ENCODE results near the gene FBXL17. TPM values are rescaled to one million over a fixed set of nuclear protein-coding genes. Genes with fewer than 3 reads are reported as not detected.

The FBXL17 gene
- total RNA-seq, 1 experiment from 2014 or later, result 5.3 TPM

GRCh38 chr5:107831612-107832395 lies 550.1 kb downstream of the FBXL17 start:
- Histone ChIP-seq H3K4me2 (ENCODE audit: insufficient read depth, insufficient read length, low read length) (no peak overlapping the region), H4K91ac (ENCODE audit: insufficient read length, low read depth, low read length) (no peak overlapping the region), H3K23me2 (ENCODE audit: insufficient read length, low read depth, low read length, poor library complexity, severe bottlenecking) (no peaks in the 10 kb centered on the region), H2BK12ac (ENCODE audit: insufficient read length, low read depth, low read length) (no peak overlapping the region), H3K14ac (ENCODE audit: insufficient read depth, low read length) (no peak overlapping the region), H2AK5ac (ENCODE audit: insufficient read length, low read length) (no peak overlapping the region), H3K9ac (ENCODE audit: extremely low read depth, insufficient read length, low read length) (no peak overlapping the region), H3K4me1 (ENCODE audit: insufficient read depth, low read length) (no peaks in the 10 kb centered on the region; the same call in 1 of the 2 replicates), H3K4ac (ENCODE audit: low read depth, low read length) (no peak overlapping the region), H3K9me3 (ENCODE audit: control insufficient read depth, low read depth, low read length) (no peaks in the 10 kb centered on the region), H3K18ac (ENCODE audit: insufficient read length, low read depth, low read length) (no peak overlapping the region), H4K20me1 (ENCODE audit: control insufficient read depth, insufficient read depth, insufficient read length) (no peaks in the 10 kb centered on the region), H4K8ac (replicated peaks; ENCODE audit: insufficient read length, low read depth, low read length) (no peak overlapping the region), H3K23ac (ENCODE audit: insufficient read length, low read depth, low read length) (no peak overlapping the region), H2BK20ac (ENCODE audit: low read depth, low read length, poor library complexity, severe bottlenecking) (no peak overlapping the region), H2BK15ac (ENCODE audit: low read depth, low read length) (no peak overlapping the region), H2AFZ (ENCODE audit: low read length) (no peak overlapping the region), H2BK5ac (ENCODE audit: insufficient read length, low read length) (no peak overlapping the region), H3K79me1 (ENCODE audit: insufficient read depth, low read depth, low read length, poor library complexity, severe bottlenecking) (no peaks in the 10 kb centered on the region), H3K27me3 (ENCODE audit: insufficient read depth, low read length) (no peaks in the 10 kb centered on the region), H3K79me2 (ENCODE audit: insufficient read depth, low read length) (no peaks in the 10 kb centered on the region), H3K27ac (ENCODE audit: insufficient read length, low read depth, low read length) (no peak overlapping the region), H4K5ac (ENCODE audit: insufficient read length, low read depth, low read length) (no peak overlapping the region), H2BK120ac (ENCODE audit: low read depth, low read length, poor library complexity, severe bottlenecking) (no peak overlapping the region), H3T11ph (ENCODE audit: low read length) (no peak overlapping the region), H3K56ac (ENCODE audit: insufficient read length, low read depth, low read length) (no peak overlapping the region)
- H3K27me3 Mint-ChIP-seq (ENCODE audit: low read depth), result no peaks in the 10 kb centered on the region; the same call in 1 of the 2 replicates
- H3K9me3 Mint-ChIP-seq, result no peaks in the 10 kb centered on the region
- no peaks in the 10 kb centered on the region; a peak in 1 of 7 replicates for H3K36me3 Mint-ChIP-seq (ENCODE audit: insufficient read depth in 1 of 3, low read depth in 3 of 3)
- no peak overlapping the region for H3K4me3 Mint-ChIP-seq
- TF ChIP-seq, protein P1, sequence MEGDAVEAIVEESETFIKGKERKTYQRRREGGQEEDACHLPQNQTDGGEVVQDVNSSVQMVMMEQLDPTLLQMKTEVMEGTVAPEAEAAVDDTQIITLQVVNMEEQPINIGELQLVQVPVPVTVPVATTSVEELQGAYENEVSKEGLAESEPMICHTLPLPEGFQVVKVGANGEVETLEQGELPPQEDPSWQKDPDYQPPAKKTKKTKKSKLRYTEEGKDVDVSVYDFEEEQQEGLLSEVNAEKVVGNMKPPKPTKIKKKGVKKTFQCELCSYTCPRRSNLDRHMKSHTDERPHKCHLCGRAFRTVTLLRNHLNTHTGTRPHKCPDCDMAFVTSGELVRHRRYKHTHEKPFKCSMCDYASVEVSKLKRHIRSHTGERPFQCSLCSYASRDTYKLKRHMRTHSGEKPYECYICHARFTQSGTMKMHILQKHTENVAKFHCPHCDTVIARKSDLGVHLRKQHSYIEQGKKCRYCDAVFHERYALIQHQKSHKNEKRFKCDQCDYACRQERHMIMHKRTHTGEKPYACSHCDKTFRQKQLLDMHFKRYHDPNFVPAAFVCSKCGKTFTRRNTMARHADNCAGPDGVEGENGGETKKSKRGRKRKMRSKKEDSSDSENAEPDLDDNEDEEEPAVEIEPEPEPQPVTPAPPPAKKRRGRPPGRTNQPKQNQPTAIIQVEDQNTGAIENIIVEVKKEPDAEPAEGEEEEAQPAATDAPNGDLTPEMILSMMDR (conservative IDR thresholded peaks at IDR 0.05), result no peak
- no peak for DNase-seq
- H3K4me1 Mint-ChIP-seq, result peaks cover 21 to 24% of the 10 kb centered on the region in 2 experiments
- no CpG with 5 or more reads among the region's 13 CpGs for WGBS (ENCODE audit: extremely low coverage, insufficient read length, low lambda C conversion rate)
- no peak overlapping the region for H3K27ac Mint-ChIP-seq
